Neural progenitor cell (in vitro differentiated cells): Measurements from ENCODE around the gene GSDME.

Source experiments
- CTCF ChIP-seq: fragments of 200-600 bp; sonication (generic); IDR thresholded peaks from 2 replicates; pipeline ENCODE4 v1.5.1; 2017; ENCODE audit warnings: antibody characterized with exemption, mild to moderate bottlenecking
- EZH2 ChIP-seq: fragments of 200-600 bp; sonication (generic); IDR thresholded peaks from 2 replicates; pipeline ENCODE4 v1.6.1; 2017; ENCODE audit warnings: antibody characterized with exemption, mild to moderate bottlenecking, moderate library complexity

GRCh38 chr7:24700521-24701260 lies 56.6 kb downstream of the GSDME start:
- no peak for TF ChIP-seq CTCF
- no peak for TF ChIP-seq EZH2
